T-helper 9 cell (primary cell): ENCODE measurements around the gene MAP3K9.

Experiments used
- DNase-seq: peaks from one replicate; pipeline ENCODE4 v3.0.0-alpha.2; 2020

MAP3K9 gene

DNA sequence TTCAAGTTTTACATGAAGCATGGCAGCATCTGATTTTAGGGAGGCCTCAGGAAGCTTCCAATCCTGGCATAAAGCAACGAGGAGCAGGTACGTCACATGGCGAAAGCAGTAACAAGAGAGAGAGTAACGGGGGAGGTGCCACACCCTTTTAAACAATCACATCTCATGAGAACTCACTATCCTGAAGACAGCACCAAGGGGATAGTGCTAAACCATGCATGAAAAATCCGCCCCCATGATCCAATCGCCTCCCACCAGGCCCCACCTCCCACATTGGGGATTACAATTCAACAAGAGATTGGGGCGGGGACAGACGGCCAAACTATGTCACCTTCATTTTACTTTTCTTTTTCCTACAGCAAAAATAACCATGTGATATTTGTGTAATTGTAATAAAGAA is 7.2 kb upstream of the MAP3K9 start:
- no peak for DNase-seq

DNA sequence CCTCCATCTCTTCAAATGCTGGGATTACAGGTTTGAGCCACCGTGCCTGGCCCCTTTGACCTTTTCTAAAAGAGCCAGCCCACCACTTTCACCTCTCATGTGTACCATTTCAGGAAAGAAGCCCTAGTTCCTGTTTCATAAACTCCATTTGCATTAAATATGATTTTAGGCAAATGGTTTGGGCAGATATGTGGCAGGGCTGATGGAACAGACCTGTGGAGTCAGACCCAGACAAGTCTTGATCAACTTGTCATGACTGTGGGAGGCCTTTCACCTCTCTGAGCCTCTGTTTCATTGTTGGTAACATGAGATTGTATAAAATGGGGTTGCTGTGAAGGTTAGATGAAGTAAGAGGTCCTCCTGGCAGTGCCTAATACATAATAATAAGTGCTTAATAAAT is 5.2 kb upstream of the MAP3K9 start:
- DNase-seq = no peak

DNA sequence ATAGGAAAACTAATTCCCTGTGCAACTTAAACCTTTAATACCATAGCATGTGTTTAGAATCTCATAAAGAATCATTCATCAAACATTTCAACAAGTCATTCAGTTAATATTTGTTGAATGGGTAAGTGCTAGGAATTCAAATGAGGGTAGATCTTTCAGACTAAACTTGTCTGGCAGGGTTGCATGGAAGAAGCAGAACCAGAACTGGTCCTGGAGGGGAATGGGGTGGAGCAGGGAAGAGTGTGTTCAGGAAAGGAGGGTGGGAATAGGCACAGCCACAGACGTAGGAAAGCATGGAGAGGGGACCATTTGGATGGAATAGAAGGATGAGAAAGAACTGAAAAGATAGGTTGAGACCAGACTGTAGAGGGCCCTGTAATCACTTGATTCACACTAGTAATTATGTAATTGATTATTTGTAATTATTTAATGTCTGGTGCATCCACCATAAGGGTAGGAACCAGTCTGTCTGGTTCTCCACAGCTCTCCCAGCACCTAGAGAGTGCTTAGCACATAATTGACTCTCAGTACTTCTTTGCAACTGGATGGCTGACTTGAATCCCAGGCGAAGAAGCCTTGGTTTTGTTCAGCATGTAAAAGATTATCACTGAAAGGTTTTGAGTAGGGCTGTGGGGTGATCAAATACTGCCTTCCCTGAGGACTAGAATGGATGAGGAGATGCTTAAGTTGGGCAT is 3.0 kb upstream of the MAP3K9 start:
- DNase-seq = no peak

GRCh38 chr14:70811578-70811977 is 2.3 kb upstream of the MAP3K9 start:
- no peak for DNase-seq

DNA sequence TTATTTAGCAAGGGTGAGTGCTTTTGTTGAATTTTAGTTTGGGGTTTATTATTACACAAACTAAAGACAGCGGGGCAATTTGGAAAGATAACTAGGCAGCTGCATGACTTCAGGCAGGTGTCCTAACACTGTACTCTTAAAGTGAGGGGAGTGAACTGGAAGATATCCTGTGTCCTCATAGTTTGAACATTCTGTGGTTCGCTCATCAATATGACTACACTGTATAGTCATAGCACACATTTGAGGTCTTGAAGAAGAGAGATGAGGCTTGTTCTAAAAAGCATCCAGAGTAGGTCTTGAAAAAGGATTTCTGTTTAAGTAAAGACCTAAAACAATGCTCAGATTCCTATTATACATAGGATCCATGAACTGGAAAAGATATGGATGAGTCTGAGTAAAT is 1.7 kb upstream of the MAP3K9 start:
- DNase-seq = no peak

- no peak for DNase-seq
These were observed 1.3 kb upstream of the MAP3K9 start for GRCh38 chr14:70810621-70811020.

DNA sequence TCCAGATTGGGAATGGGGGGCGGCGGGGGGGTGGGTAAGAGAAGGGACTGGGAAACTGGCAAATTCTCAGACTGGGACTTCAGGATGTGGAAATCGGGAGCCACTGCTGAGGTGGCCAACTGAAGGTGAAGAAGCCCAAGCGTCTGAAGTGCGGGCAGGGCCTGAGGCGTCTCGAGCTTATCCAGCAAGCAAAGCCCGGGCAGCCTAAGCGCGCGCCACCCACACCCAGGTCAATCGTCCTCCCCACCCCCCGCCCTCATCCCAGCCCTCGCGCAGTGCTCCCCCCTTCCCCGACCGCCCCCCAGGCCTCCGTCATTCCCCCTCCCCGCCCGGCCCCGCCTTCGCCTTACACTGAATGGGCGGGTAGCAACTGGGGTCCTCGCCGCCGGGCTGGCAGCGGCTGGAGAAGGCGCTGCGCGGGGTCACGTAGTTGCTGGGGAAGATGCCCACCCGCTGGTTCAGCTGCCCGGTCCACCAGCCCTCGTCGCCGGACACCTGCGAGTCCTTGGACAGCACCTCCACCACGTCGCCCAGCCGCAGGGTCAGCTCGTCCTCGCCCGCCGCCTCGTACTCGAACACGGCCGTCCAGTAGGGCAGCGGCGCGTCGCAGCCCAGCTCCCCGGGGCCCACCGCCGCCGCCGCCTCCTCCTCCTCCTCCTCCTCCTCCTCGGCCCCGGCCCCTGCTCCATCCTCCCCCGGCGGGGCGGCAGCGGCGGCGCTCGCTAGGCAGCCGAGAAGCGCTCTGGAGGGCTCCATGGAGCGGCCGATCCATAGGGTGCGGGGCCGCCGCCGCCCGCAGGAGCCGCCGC is 693 bp downstream of the MAP3K9 start:
- DNase-seq = peak; percentile 45

GRCh38 chr14:70807898-70808415 is 1.4 kb downstream of the MAP3K9 start:
- DNase-seq = peak; percentile 34

DNA sequence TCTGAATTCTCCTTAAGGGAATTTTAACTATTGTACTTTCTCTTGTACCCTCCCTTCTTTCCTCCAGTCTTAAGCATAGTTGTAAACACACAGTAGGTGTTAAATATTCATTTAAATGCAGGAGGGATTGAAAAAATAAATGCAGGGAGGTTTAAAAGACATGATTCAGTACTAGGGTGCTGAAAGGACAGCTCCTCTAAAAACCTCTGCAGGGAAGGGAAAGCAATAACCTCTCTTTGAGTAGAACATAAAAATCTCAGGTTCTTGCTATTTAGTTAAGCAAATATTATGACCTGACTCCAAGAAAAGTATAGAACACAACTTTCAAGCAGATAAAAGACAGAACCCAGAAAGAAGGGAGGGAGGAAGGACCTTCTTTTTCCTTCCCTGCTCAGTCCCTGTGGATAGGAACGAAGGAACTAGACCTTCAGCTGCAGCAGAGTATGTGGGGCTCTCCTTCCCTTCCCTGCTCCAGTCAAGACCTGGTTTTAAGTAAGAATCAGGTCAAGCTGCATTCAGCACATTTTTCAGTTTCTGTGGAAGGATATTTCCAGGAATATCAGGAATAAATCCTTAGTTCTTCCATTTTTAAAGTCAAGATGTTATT is 4.7 kb downstream of the MAP3K9 start:
- no peak for DNase-seq

DNA sequence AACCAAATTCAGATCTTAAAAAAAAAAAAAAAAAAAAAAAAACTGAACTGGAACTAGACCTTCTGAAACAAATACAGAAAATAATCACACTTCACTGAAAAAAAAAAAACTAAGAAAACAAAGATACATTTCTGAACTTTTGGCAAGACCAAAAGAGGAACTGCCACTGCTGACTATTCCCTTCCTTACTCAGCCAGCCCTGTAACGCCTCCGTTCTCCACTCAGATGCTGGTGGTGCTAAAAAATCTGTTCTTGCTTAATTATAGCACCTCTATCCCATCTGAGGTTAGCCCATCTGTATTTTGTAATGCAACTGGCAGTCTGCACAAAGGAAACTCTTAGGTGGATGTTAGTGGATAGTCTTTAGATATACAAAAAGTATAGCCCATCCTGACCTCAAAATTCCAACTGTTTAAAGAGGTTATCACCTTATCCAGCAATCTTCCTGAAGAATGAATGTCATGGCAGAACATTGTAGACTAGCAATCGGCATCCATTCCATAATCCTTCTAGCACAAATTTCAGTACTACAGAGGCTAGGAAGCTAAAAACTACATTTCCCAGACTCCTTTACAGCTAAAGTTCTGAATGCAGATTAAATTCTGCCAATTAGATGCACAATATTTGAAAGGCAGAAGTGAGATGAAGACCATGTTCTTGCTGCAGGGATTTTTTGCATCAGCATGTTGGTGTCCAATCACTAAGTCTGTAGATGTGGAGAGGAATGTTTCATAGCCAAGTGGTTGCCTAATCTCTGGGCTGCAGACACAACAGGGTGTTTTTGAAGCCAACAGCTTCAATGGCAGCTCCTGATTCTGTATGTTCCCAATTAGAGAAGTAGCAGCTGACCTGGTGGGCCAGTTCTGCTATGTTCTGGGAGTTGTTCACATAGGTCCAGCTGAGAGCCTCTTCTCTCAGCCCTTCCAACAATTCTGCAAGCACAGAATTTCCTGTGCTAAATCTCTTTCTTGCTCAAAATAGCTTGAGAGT is 5.7 kb downstream of the MAP3K9 start:
- DNase-seq = no peak

GRCh38 chr14:70802379-70802778 is 6.9 kb downstream of the MAP3K9 start:
- no peak for DNase-seq

DNA sequence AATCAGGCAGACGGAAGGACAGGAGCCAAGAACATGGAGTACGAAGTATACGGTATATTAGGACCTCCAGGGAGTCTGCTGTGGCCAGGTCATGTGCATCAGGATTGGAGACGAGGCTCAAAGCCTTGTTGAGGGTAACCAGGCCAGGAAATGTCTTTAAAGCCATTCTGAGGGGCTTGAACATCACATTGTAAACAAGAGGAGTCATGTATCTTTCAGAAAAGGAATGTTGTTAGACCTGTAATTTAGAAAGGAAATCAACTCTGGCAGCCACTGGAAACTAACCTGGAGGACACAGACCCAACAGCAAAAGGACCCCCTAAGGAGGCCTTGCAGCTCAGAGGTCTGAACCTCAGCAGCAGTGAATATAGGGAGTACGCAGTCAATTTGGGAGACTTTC is 7.5 kb downstream of the MAP3K9 start:
- no peak for DNase-seq

DNA sequence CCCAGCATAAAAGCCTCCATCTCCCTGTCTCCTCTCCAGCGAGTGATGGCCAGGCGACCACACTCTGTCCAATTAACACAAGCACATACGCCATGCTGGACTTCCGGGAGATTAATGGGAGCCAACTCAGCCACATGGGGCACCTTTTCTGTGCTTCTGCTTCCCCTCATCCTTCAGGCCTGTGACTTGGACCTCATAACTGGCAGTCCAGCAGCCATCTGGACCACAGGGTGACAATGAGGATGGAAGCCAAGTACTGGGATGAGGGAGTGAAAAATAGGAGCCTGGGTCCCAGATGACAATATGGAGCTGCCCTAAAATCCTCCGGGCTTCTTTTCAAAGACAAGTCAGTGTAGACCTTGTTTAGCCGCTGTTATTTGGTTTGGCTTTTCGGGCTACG is 12.8 kb downstream of the MAP3K9 start:
- no peak for DNase-seq

DNA sequence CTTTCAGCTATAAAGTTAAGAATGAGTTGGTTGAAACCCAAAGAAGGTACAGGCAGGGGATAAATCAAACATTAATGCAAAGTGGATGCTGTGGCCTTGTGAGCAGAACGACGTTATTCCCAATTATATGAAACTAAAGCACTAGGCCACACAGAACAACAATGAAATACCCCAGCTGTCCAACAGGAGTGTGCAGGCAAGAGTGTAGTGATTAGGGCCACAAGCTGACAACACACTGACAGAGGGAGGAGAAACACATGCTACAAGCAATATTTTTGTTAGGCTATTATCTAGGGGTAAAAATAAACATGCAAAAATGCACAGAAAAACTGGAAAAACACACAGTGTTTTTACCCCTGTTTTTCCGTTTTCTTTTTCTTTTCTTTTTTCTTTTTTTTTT is 15.0 kb downstream of the MAP3K9 start:
- no peak for DNase-seq

DNA sequence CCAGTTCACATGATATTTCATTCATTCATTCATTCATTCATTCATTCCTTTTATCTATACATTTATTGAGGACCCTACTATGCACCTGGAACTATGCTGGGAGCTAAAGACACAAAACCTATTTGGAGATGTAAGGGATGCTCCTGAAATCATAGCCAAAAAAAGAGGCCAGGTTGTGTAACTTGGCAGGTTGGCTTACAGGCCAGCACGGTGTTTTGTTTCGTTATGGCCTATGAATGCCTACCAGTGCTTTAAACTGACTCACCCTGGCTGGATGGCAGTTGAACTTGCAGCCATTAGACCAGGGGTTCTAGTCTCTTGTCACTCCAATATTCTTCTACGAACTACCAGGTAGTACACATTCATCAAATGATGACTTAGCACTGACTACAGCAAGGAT is 15.7 kb downstream of the MAP3K9 start:
- DNase-seq = no peak

DNA sequence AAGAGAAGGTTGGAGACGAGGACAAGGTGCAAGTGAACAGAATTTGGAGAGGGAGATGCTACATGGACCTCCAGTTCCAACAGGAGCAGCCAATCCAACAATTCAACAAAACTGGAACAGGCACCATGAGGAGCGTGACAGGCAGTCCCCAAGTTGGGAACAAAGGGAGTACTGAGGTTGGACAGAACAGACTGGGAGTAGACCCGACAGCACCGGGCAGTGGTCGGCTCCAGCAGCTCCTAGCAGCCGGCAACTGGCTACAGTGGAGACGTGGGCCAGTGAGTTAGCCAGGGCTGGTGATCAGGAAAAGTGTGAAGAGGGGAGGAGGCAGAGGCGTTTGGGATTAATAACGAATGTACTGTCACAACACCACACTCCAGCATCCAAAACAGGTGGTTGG is 16.4 kb downstream of the MAP3K9 start:
- DNase-seq = no peak

DNA sequence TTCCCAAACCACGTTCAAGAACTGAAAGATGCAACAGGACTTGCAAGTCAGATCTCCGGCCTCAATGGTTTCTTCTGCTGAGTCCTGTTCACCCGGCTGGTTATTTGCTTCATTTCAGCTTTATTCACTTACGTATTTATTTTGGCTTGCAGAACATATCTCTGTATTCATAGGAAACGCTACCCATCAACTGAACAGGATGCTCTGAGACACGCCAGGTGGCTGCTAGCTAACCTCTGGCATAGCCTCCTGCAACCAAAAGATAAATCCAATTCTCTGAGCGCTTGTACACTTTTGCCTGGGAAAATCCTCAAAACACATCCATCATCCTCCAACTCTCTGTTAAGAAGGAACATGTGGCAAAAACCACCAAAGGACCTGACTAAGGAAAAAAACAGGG is 17.3 kb downstream of the MAP3K9 start:
- no peak for DNase-seq

DNA sequence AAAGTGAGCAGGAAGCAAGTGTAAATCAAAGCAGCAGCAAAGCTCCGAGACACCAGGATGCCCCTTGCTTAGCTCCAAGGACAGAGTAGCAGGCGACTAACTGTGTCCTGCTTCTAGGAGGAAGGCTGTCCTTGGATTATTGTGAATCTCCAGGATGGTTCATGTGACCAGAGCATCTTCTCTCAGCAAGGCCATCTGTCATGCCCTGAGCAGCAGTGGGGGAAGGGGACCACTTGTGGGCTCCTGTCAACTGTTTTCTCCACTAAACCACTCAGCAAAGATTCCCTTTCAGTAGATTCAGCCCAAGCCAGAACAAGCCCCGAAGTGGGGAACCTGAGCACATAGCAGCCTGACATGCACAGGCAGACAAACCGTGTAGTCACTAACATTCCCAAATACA is 19.4 kb downstream of the MAP3K9 start:
- no peak for DNase-seq

GRCh38 chr14:70789361-70789760 is 20.0 kb downstream of the MAP3K9 start:
- no peak for DNase-seq

DNA sequence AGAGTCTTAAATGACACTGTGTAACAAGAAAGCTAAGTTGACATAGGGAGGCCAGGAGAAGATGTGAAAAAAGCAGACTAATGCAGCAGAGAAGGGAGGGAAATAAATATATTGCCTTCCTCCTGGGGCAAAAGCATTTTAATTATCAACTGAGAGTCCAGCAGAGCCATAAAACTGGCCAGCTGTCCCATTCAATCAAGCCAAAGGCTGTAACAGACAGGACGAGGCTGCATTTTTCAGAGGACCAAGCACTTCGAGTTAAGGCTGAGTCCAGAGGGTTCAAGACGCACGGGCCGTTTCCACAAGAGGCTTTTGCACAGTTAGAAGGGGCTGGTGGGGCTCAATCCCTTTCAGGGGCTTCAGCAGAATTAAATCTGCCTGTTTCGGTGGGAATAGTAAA is 20.4 kb downstream of the MAP3K9 start:
- no peak for DNase-seq

DNA sequence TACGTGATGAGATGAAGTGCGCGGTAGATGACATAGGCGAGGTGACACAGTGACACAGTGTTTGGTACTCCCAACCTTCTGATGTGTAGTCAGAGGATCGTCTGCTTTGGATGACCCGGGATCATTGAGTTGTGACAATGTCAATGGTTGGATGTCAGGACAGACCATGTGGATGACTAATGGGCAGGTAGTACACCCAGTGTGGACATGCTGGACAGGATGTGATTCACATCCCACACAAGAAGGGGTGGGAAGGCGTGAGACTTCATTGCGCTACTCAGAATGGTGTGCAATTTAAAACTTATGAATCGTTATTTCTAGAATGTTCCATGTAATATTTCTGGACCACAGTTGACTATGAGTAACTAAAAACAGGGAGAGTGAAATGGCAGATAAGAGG is 23.8 kb downstream of the MAP3K9 start:
- no peak for DNase-seq

DNA sequence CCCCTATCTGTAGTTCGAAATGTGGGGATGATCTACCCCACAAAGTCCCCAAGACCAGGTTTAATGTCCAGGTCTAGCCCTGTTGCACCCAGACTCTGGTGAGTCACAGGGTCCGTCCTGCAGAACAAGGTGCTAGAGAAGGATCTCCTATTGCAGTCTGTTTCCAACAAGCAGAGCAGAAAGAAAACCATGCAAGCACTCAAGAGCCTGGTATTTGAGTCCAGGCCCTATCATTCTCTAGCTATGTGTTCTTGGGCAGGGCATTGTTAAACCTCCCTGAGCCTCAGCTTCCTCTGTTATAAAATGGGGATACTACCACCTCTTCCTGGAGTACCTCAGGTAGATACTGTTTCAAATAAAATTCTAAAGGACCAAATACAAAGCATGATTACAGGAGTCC is 24.4 kb downstream of the MAP3K9 start:
- no peak for DNase-seq

DNA sequence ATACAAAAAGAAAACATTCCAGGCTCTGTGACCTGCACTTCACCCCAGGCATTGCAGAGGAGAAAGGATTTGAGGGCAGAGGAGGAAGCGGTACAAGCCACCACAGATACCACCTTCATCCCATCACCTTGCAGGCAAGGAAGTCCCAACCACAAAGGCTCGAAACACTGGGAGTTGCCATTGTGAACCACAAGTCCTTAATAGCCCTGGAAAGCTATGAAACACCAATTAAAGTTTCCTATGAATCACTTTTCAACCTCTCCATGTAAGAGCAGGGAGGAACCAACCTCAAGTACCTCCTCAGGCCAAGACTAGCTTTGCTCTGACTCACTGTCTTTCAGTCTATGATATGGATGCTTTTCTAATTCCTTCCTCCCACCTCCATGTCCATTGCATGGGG is 27.0 kb downstream of the MAP3K9 start:
- no peak for DNase-seq
